Vagina (tissue), 2 donors: ENCODE measurements around the gene NHERF2.

Experiments
- POLR2A ChIP-seq, 2 donors: fragments of 450-650 bp; IDR thresholded peaks; one replicate each; pipeline ENCODE4 v1.6.1; 2017; ENCODE audit warnings: antibody characterized with exemption in 2 of 2, mild to moderate bottlenecking in 2 of 2, moderate library complexity in 2 of 2
- TF ChIP-seq, protein P1 (sequence below), 3 experiments: fragments of 450-650 bp in 2 of 3; fragments of 200-600 bp in 1 of 3; sonication (generic) in 1 of 3; IDR thresholded peaks; one replicate each; pipeline ENCODE4 v1.5.1; 2017 to 2019; ENCODE audit warnings: antibody characterized with exemption in 3 of 3, mild to moderate bottlenecking in 2 of 3, moderate library complexity in 2 of 3

- TF ChIP-seq, protein P1, sequence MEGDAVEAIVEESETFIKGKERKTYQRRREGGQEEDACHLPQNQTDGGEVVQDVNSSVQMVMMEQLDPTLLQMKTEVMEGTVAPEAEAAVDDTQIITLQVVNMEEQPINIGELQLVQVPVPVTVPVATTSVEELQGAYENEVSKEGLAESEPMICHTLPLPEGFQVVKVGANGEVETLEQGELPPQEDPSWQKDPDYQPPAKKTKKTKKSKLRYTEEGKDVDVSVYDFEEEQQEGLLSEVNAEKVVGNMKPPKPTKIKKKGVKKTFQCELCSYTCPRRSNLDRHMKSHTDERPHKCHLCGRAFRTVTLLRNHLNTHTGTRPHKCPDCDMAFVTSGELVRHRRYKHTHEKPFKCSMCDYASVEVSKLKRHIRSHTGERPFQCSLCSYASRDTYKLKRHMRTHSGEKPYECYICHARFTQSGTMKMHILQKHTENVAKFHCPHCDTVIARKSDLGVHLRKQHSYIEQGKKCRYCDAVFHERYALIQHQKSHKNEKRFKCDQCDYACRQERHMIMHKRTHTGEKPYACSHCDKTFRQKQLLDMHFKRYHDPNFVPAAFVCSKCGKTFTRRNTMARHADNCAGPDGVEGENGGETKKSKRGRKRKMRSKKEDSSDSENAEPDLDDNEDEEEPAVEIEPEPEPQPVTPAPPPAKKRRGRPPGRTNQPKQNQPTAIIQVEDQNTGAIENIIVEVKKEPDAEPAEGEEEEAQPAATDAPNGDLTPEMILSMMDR (IDR thresholded peaks at IDR 0.05), result no peak
- TF ChIP-seq POLR2A (IDR thresholded peaks at IDR 0.05), result no peak
Measured at GRCh38 chr16:2029350-2029749, 2.6 kb downstream of the NHERF2 start.
